Parathyroid adenoma (tissue), 2 donors: ENCODE data around the gene IQCC.

Experiments used
- H2AFZ ChIP-seq: fragments of 300-600 bp; sonication (generic); one replicate; pipeline ENCODE4 v1.7.0; 2017; ENCODE audit warnings: antibody characterized with exemption, mild to moderate bottlenecking
- H3K27ac ChIP-seq: fragments of 300-600 bp; sonication (generic); one replicate; pipeline ENCODE4 v1.7.0; 2017
- H3K27me3 ChIP-seq: fragments of 300-600 bp; sonication (generic); one replicate; pipeline ENCODE4 v1.7.0; 2017; ENCODE audit warnings: low read length; ENCODE audit not compliant: control insufficient read depth, insufficient read depth
- H3K36me3 ChIP-seq: fragments of 300-600 bp; sonication (generic); one replicate; pipeline ENCODE4 v1.7.0; 2017; ENCODE audit warnings: low read length; ENCODE audit not compliant: control insufficient read depth, insufficient read depth
- H3K4me1 ChIP-seq: fragments of 300-600 bp; sonication (generic); one replicate; pipeline ENCODE4 v1.7.0; 2017; ENCODE audit warnings: control low read depth
- H3K4me2 ChIP-seq: fragments of 300-600 bp; sonication (generic); one replicate; pipeline ENCODE4 v1.7.0; 2017; ENCODE audit warnings: low read length
- H3K4me3 ChIP-seq: fragments of 300-600 bp; sonication (generic); one replicate; pipeline ENCODE4 v1.7.0; 2017; ENCODE audit warnings: low read depth, low read length
- H3K79me2 ChIP-seq: fragments of 300-600 bp; sonication (generic); one replicate; pipeline ENCODE4 v1.7.0; 2017; ENCODE audit warnings: control low read depth
- H3K9ac ChIP-seq: fragments of 300-600 bp; sonication (generic); one replicate; pipeline ENCODE4 v1.7.0; 2017; ENCODE audit warnings: mild to moderate bottlenecking
- H3K9me3 ChIP-seq: fragments of 300-600 bp; sonication (generic); one replicate; pipeline ENCODE4 v1.7.0; 2017; ENCODE audit warnings: low read length; ENCODE audit not compliant: control insufficient read depth
- CTCF ChIP-seq: fragments of 300-600 bp; sonication (generic); IDR thresholded peaks from one replicate; pipeline ENCODE4 v1.7.0; 2017; ENCODE audit warnings: antibody characterized with exemption, mild to moderate bottlenecking
- donor health status: primary hyperparathyroidism.

Gene IQCC

GRCh38 chr1:32250893-32251716 lies 45.6 kb downstream of the IQCC start, which contains the start of gene LCK:
Gene LCK (plus strand): TSS chr1:32251265. CDS start chr1:32274330, 23,065 bp downstream.
- no peak within 1 kb of the TSS for H3K4me3 ChIP-seq
- H3K9ac ChIP-seq: no peak within 1 kb of the TSS
- peak within 1 kb of the TSS; percentile 62 for H3K27ac ChIP-seq

GRCh38 chr1:32255072-32256071 lies 49.9 kb downstream of the IQCC start:
- Histone ChIP-seq H2AFZ (no peak overlapping the region), H3K79me2 (no peaks in the 10 kb centered on the region), H3K27me3 (no peaks in the 10 kb centered on the region), H3K27ac (no peak overlapping the region), H3K9ac (no peak overlapping the region), H3K4me2 (no peak overlapping the region), H3K4me1 (no peaks in the 10 kb centered on the region), H3K9me3 (no peaks in the 10 kb centered on the region), H3K36me3 (no peaks in the 10 kb centered on the region), H3K4me3 (no peak overlapping the region)
- TF ChIP-seq CTCF: no peak

More at GRCh38 chr1:32250893-32251716, 45.6 kb downstream of the IQCC start, which contains the start of gene LCK:
- Histone ChIP-seq H2AFZ (no peak within 1 kb of the TSS), H3K9me3 (no peaks in the 10 kb centered on the region), H3K4me1 (peaks cover 2% of the 10 kb centered on the region), H3K27me3 (no peaks in the 10 kb centered on the region), H3K79me2 (no peaks in the 10 kb centered on the region), H3K4me2 (no peak within 1 kb of the TSS), H3K36me3 (no peaks in the 10 kb centered on the region)
- TF ChIP-seq CTCF: no peak

- H3K4me3 ChIP-seq: no peak overlapping the region
- no peak overlapping the region for H3K27ac ChIP-seq
Observed at GRCh38 chr1:32256473-32257226, 51.2 kb downstream of the IQCC start.

GRCh38 chr1:32257227-32257508 lies 51.7 kb downstream of the IQCC start:
- no peak for TF ChIP-seq CTCF
- H3K9ac ChIP-seq: no peak overlapping the region
- H3K4me2 ChIP-seq: no peak overlapping the region
- no peaks in the 10 kb centered on the region for H3K27me3 ChIP-seq
- H3K36me3 ChIP-seq: no peaks in the 10 kb centered on the region
- no peak overlapping the region for H2AFZ ChIP-seq
- no peaks in the 10 kb centered on the region for H3K9me3 ChIP-seq
- H3K79me2 ChIP-seq: no peaks in the 10 kb centered on the region
- no peak overlapping the region for H3K4me3 ChIP-seq
- H3K27ac ChIP-seq: no peak overlapping the region
- no peaks in the 10 kb centered on the region for H3K4me1 ChIP-seq

More at GRCh38 chr1:32256473-32257226, 51.2 kb downstream of the IQCC start:
- no peaks in the 10 kb centered on the region for H3K36me3 ChIP-seq
- H3K79me2 ChIP-seq: no peaks in the 10 kb centered on the region
- TF ChIP-seq CTCF: no peak
- H3K4me2 ChIP-seq: no peak overlapping the region
- no peak overlapping the region for H2AFZ ChIP-seq
- no peak overlapping the region for H3K9ac ChIP-seq
- H3K4me1 ChIP-seq: no peaks in the 10 kb centered on the region
- no peaks in the 10 kb centered on the region for H3K9me3 ChIP-seq
- H3K27me3 ChIP-seq: no peaks in the 10 kb centered on the region
